OCI-LY7 (cell line): ENCODE results near the gene DISC1. TPM values are rescaled to one million over a fixed set of nuclear protein-coding genes. Genes with fewer than 3 reads are reported as not detected.

ENCODE experiments used
- BruUV-seq: library from RNA; stranded (reverse); fragments of 400-500 nt; replicated peaks from 2 replicates; lab custom pipeline; 2021; lab: Mats Ljungman, UMichigan
- CTCF ChIA-PET: fragments of 300-600 bp; sonication (Branson Sonifier 250); formaldehyde crosslinking; loops from one replicate; lab custom pipeline; 2022; ENCODE audit warnings: antibody characterized with exemption; ENCODE audit not compliant: unreplicated experiment; lab: Charles Lee
- POLR2A ChIA-PET: fragments of 300-600 bp; sonication (Branson Sonifier 250); formaldehyde crosslinking; loops from one replicate; lab custom pipeline; 2022; ENCODE audit warnings: antibody characterized with exemption; lab: Charles Lee
- DNase-seq: peaks from one replicate; pipeline ENCODE4 v3.0.0-alpha.2; 2015; ENCODE audit warnings: low spot score
- H2AFZ ChIP-seq: fragments of 200-600 bp; sonication (generic), shearing (Covaris generic); 2 replicates; pipeline ENCODE4 v1.6.1; 2014; ENCODE audit warnings: mild to moderate bottlenecking, antibody characterized with exemption, low read length, moderate library complexity
- H3K27ac ChIP-seq: fragments of 200-600 bp; sonication (generic); 2 replicates; pipeline ENCODE4 v1.5.1; 2014; ENCODE audit warnings: mixed run types, low read depth, mild to moderate bottlenecking, moderate library complexity, low read length, inconsistent platforms; ENCODE audit not compliant: poor library complexity, severe bottlenecking
- H3K36me3 ChIP-seq: fragments of 200-600 bp; sonication (generic); 2 replicates; pipeline ENCODE4 v1.6.1; 2014; ENCODE audit warnings: mild to moderate bottlenecking, antibody characterized with exemption, low read length, moderate library complexity, mixed read lengths; ENCODE audit not compliant: insufficient read depth
- H3K4me1 ChIP-seq: fragments of 200-600 bp; sonication (generic); 2 replicates; pipeline ENCODE4 v1.5.1; 2014; ENCODE audit warnings: mild to moderate bottlenecking, low read length; ENCODE audit not compliant: insufficient read depth, poor library complexity, severe bottlenecking
- H3K4me2 ChIP-seq: fragments of 200-600 bp; sonication (generic); 2 replicates; pipeline ENCODE4 v1.6.1; 2014; ENCODE audit warnings: mild to moderate bottlenecking, low read length
- H3K4me3 ChIP-seq: fragments of 200-600 bp; sonication (generic); 2 replicates; pipeline ENCODE4 v1.5.1; 2014; ENCODE audit warnings: mild to moderate bottlenecking, low read depth, low read length; ENCODE audit not compliant: poor library complexity, severe bottlenecking
- H3K79me2 ChIP-seq: fragments of 200-600 bp; sonication (generic); 2 replicates; pipeline ENCODE4 v1.6.1; 2016; ENCODE audit warnings: low read depth, mild to moderate bottlenecking, low read length, moderate library complexity, mixed read lengths; ENCODE audit not compliant: insufficient read depth
- H3K9me2 ChIP-seq: fragments of 200-600 bp; sonication (generic); 2 replicates; pipeline ENCODE4 v1.6.1; 2016; ENCODE audit warnings: mild to moderate bottlenecking, low read length, mixed read lengths; ENCODE audit not compliant: insufficient read depth
- H3K9me3 ChIP-seq: fragments of 200-600 bp; sonication (generic); 2 replicates; pipeline ENCODE4 v1.6.1; 2014; ENCODE audit warnings: mild to moderate bottlenecking, mixed run types, low read length, mixed read lengths
- H4K20me1 ChIP-seq: fragments of 200-600 bp; sonication (generic); 2 replicates; pipeline ENCODE4 v1.6.1; 2014; ENCODE audit warnings: mild to moderate bottlenecking, antibody characterized with exemption, low read length, moderate library complexity, mixed read lengths; ENCODE audit not compliant: insufficient read depth
- EZH2phosphoT487 ChIP-seq: fragments of 200-600 bp; sonication (generic); IDR thresholded peaks from 2 replicates; pipeline ENCODE4 v1.6.1; 2018; ENCODE audit warnings: low read depth, borderline replicate concordance, mild to moderate bottlenecking, mixed run types, antibody characterized with exemption, low read length, moderate library complexity, mixed read lengths
- intact Hi-C: fragments of 100-400 bp; cut with micrococcal nuclease; formaldehyde crosslinking; loops from one replicate; pipeline ENCODE4 v1.10.0; 2022; ENCODE audit not compliant: unreplicated experiment
- total RNA-seq, 2 experiments: library from RNA; depleted of rRNA in 1 of 2; stranded (reverse); fragments of >200 nt in 1 of 2; shearing (Covaris generic) in 1 of 2; gene quantifications; 2 replicates each; pipeline ENCODE4 v1.2.3, GENCODE V29; 2014 to 2022
- TF ChIP-seq, protein P1 (sequence below): fragments of 200-600 bp; sonication (generic); conservative IDR thresholded peaks from 2 replicates; pipeline ENCODE4 v1.5.1; 2014; ENCODE audit warnings: mild to moderate bottlenecking, antibody characterized with exemption, low read length, moderate library complexity, mixed read lengths

Gene DISC1
- total RNA-seq, 2 experiments from 2014 or later, result 0.91 TPM; not detected in 1

DNA sequence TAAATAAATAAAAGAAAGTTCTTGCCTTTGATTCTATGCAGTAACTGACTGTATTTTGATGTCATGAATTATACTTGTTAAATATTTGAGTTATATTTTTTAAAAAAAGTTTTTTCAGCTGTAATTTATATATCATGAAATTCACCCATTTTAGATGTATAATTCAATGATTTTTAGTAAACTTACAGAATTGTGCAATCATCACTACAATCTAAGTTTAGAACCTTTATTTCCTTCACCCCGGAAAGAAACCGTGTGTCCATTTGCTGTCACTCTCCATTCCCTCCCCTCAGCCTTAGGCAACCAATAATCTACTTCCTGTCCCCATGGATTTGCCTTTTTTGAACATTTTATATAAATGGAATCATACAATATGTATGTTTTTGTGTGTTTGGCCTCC, 32.5 kb upstream of the DISC1 start:
- intact Hi-C loops, result loop anchor here (5.0 kb wide), 1 partner anchor 277 kb away; no protein-coding TSS in a partner anchor
- H3K4me1 ChIP-seq, result no peaks in the 10 kb centered on the region
- BruUV-seq, result no TSS peak
- no peak overlapping the region for H3K4me3 ChIP-seq
- no peak overlapping the region for H3K4me2 ChIP-seq
- POLR2A ChIA-PET, result no interaction called here
- no peak overlapping the region for H2AFZ ChIP-seq
- CTCF ChIA-PET, result no interaction called here
- no peaks in the 10 kb centered on the region for H3K79me2 ChIP-seq
- no peaks in the 10 kb centered on the region for H3K36me3 ChIP-seq
- no peaks in the 10 kb centered on the region for H3K9me2 ChIP-seq
- H3K27ac ChIP-seq, result no peak overlapping the region
- no peak for TF ChIP-seq EZH2phosphoT487
- TF ChIP-seq, protein P1, sequence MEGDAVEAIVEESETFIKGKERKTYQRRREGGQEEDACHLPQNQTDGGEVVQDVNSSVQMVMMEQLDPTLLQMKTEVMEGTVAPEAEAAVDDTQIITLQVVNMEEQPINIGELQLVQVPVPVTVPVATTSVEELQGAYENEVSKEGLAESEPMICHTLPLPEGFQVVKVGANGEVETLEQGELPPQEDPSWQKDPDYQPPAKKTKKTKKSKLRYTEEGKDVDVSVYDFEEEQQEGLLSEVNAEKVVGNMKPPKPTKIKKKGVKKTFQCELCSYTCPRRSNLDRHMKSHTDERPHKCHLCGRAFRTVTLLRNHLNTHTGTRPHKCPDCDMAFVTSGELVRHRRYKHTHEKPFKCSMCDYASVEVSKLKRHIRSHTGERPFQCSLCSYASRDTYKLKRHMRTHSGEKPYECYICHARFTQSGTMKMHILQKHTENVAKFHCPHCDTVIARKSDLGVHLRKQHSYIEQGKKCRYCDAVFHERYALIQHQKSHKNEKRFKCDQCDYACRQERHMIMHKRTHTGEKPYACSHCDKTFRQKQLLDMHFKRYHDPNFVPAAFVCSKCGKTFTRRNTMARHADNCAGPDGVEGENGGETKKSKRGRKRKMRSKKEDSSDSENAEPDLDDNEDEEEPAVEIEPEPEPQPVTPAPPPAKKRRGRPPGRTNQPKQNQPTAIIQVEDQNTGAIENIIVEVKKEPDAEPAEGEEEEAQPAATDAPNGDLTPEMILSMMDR, result no peak
- H4K20me1 ChIP-seq, result no peaks in the 10 kb centered on the region
- H3K9me3 ChIP-seq, result no peaks in the 10 kb centered on the region
- no peak for DNase-seq

DNA sequence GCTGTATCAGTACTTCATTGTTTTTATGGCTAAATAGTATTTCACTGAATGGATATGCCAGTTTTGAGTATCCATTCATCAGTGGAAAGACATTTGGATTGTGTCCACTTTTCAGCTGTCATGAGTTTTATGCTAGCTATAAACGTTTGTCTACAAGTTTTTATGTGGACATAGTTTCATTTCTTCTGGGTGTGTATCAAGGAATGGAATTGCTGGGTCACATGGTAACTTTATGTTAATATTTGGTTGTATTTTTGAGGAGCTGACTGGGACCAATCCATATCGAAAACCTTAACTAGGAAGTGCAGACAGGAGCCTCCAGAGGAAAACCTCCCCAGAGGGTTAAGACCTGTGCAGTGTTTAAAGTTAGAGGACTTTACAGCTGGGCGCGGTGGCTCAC, 31.8 kb upstream of the DISC1 start:
- TF ChIP-seq, protein P1, result no peak
- no peak for TF ChIP-seq EZH2phosphoT487
- CTCF ChIA-PET, result no interaction called here
- Histone ChIP-seq H3K79me2 (no peaks in the 10 kb centered on the region), H3K4me2 (no peak overlapping the region), H3K4me1 (no peaks in the 10 kb centered on the region), H4K20me1 (no peaks in the 10 kb centered on the region), H3K9me3 (no peaks in the 10 kb centered on the region), H3K9me2 (no peaks in the 10 kb centered on the region), H3K27ac (no peak overlapping the region), H2AFZ (no peak overlapping the region), H3K4me3 (no peak overlapping the region), H3K36me3 (no peaks in the 10 kb centered on the region)
- BruUV-seq, result no TSS peak
- intact Hi-C loops, result loop anchor here (5.0 kb wide), 1 partner anchor 277 kb away; no protein-coding TSS in a partner anchor
- POLR2A ChIA-PET, result interaction anchor here (0.6 to 0.7 kb wide), 2 partner anchors 20 to 151 kb away, joined by 4 read pairs; no protein-coding TSS in a partner anchor
- DNase-seq, result no peak

DNA sequence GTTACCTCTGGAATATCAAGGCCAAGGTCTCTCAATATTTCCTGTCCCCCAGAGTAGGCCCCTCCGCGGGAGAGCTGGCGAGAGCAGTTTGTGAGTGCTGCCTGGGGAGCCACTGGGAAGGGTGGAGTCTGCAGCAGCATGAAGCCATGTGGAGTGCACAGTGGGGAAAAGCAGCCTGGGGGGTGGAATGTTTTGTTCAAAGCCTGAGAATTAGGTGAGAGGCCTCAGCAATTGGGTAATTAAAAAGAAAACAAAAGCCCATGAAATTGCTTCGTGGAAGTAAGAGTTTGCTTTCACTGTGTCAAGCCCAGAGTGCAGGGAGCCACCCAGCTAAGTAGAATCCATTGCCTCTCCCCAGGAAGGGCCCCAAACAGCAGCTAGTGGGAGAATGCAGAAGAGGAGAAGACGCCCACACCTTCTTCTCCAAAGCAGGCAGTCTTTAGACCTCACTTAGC, 30.2 kb upstream of the DISC1 start:
- H3K9me3 ChIP-seq, result no peaks in the 10 kb centered on the region
- no peaks in the 10 kb centered on the region for H3K4me1 ChIP-seq
- H3K79me2 ChIP-seq, result no peaks in the 10 kb centered on the region
- H2AFZ ChIP-seq, result no peak overlapping the region
- DNase-seq, result no peak
- BruUV-seq, result no TSS peak
- no peaks in the 10 kb centered on the region for H3K36me3 ChIP-seq
- TF ChIP-seq, protein P1, result no peak
- TF ChIP-seq EZH2phosphoT487, result no peak
- POLR2A ChIA-PET, result interaction anchor here (0.7 kb wide), 1 partner anchor 80 kb away, joined by 3 read pairs; no protein-coding TSS in a partner anchor
- H4K20me1 ChIP-seq, result no peaks in the 10 kb centered on the region
- no peak overlapping the region for H3K4me2 ChIP-seq
- H3K9me2 ChIP-seq, result no peaks in the 10 kb centered on the region
- no peak overlapping the region for H3K4me3 ChIP-seq
- intact Hi-C loops, result no loop called here
- H3K27ac ChIP-seq, result no peak overlapping the region
- CTCF ChIA-PET, result no interaction called here
